Measurements from ENCODE around the gene CYB561A3.

CYB561A3 gene

GRCh38 chr11:61361741-61362541 is at the start of gene CYB561A3, which contains the start of gene TMEM138:
Gene CYB561A3 (minus strand): TSS chr11:61361882. CDS start chr11:61356713, 5,169 bp downstream.
Gene TMEM138 (plus strand): TSS chr11:61362374. CDS start chr11:61364391, 2,017 bp downstream.
- no peaks in the 10 kb centered on the region for H3K27me3 ChIP-seq
- no peaks in the 10 kb centered on the region for H3K9me3 ChIP-seq
- TF ChIP-seq CTCF (IDR thresholded peaks at IDR 0.05): peak; percentile 6
- peak within 1 kb of the TSS; percentile 96 to 99 for H3K4me3 ChIP-seq (ENCODE audit: low read depth in 1 of 2, low read length in 1 of 2)
- peak within 1 kb of the TSS; percentile 98 for H3K27ac ChIP-seq
- H3K36me3 ChIP-seq: peaks cover 22% of the 10 kb centered on the region
- H3K4me1 ChIP-seq (ENCODE audit: control insufficient read depth in 1 of 2, insufficient read depth in 1 of 2, low read depth in 1 of 2, low read length in 1 of 2): peaks cover 34 to 38% of the 10 kb centered on the region in 2 experiments

- Histone ChIP-seq H3K4me3 (ENCODE audit: low read depth in 1 of 2, low read length in 1 of 2) (no peak overlapping the region), H3K4me1 (ENCODE audit: control insufficient read depth in 1 of 2, insufficient read depth in 1 of 2, low read depth in 1 of 2, low read length in 1 of 2) (peaks cover 6 to 8% of the 10 kb centered on the region in 2 experiments), H3K9me3 (no peaks in the 10 kb centered on the region), H3K27ac (no peak overlapping the region), H3K36me3 (peaks cover 99% of the 10 kb centered on the region), H3K27me3 (no peaks in the 10 kb centered on the region)
- no peak for TF ChIP-seq CTCF (IDR thresholded peaks at IDR 0.05)
Measured at GRCh38 chr11:61406991-61407728, 45.5 kb upstream of the CYB561A3 start.

GRCh38 chr11:61406067-61406466 is 44.4 kb upstream of the CYB561A3 start:
- peaks cover 6 to 8% of the 10 kb centered on the region in 2 experiments for H3K4me1 ChIP-seq (ENCODE audit: control insufficient read depth in 1 of 2, insufficient read depth in 1 of 2, low read depth in 1 of 2, low read length in 1 of 2)
- TF ChIP-seq CTCF (IDR thresholded peaks at IDR 0.05): no peak
- no peak overlapping the region for H3K27ac ChIP-seq
- H3K4me3 ChIP-seq (ENCODE audit: low read depth in 1 of 2, low read length in 1 of 2): no peak overlapping the region
- peaks cover 93% of the 10 kb centered on the region for H3K36me3 ChIP-seq
- no peaks in the 10 kb centered on the region for H3K9me3 ChIP-seq
- no peaks in the 10 kb centered on the region for H3K27me3 ChIP-seq

GRCh38 chr11:61404641-61405040 is 43.0 kb upstream of the CYB561A3 start:
- Histone ChIP-seq H3K27ac (peak overlapping the region; percentile 58), H3K36me3 (peaks cover 87% of the 10 kb centered on the region), H3K9me3 (no peaks in the 10 kb centered on the region), H3K27me3 (no peaks in the 10 kb centered on the region), H3K4me3 (ENCODE audit: low read depth in 1 of 2, low read length in 1 of 2) (no peak overlapping the region), H3K4me1 (ENCODE audit: control insufficient read depth in 1 of 2, insufficient read depth in 1 of 2, low read depth in 1 of 2, low read length in 1 of 2) (peaks cover 6 to 8% of the 10 kb centered on the region in 2 experiments)
- no peak for TF ChIP-seq CTCF (IDR thresholded peaks at IDR 0.05)

GRCh38 chr11:61404103-61404502 is 42.4 kb upstream of the CYB561A3 start:
- no peaks in the 10 kb centered on the region for H3K27me3 ChIP-seq
- peaks cover 82% of the 10 kb centered on the region for H3K36me3 ChIP-seq
- H3K9me3 ChIP-seq: no peaks in the 10 kb centered on the region
- no peak overlapping the region for H3K4me3 ChIP-seq (ENCODE audit: low read depth in 1 of 2, low read length in 1 of 2)
- H3K27ac ChIP-seq: peak overlapping the region; percentile 58
- TF ChIP-seq CTCF (IDR thresholded peaks at IDR 0.05): no peak
- peaks cover 6 to 8% of the 10 kb centered on the region in 2 experiments for H3K4me1 ChIP-seq (ENCODE audit: control insufficient read depth in 1 of 2, insufficient read depth in 1 of 2, low read depth in 1 of 2, low read length in 1 of 2)

Data from neutrophil (primary cell).